HG03565 (cell line): ENCODE measurements around the gene NIPA2.

ENCODE experiments used
- ATAC-seq: cut with Tn5 transposase; IDR thresholded peaks from one replicate; pipeline ENCODE4 v1.9.1; 2021; ENCODE audit warnings: mild to moderate bottlenecking, moderate library complexity; ENCODE audit not compliant: unreplicated experiment

NIPA2 gene

DNA sequence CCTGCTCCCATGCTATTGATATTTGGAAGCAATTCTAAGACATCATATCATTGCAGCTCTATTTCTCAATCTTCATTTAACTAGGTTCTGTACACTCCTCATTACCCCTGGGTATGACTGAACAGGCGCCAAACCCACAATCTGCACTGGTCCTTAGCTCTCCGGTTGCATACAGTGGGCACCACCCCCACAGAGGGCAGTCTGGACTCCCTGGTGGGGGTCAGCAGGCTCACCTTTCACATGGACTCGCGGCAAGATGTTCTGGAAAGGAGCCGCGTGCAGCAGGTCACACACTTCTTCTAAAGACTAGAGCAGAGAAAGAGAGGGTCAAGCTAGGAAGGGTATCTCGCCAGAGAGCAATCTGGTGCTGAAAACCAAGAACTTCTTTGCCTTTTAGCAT, 36.5 kb downstream of the NIPA2 start:
- ATAC-seq: no peak

DNA sequence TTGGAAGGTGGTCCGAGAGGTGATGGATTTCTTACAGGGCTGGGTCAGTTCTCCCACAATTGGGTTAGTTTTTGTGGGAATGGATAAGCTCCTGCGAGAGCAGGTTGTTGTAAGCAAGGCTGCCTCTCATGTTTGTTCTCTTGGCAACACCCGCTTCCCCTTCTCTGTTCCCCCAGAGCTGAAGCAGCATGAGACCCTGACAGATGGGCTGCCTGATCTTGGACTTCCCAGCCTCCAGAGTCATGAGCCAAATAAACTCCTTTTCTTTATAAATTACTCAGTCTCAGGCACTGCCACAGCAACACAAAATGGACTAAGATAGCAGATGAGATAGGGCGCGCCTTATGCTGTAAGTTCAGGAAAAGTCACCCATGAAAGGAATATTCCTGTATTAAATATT, 38.7 kb downstream of the NIPA2 start:
- ATAC-seq: no peak

DNA sequence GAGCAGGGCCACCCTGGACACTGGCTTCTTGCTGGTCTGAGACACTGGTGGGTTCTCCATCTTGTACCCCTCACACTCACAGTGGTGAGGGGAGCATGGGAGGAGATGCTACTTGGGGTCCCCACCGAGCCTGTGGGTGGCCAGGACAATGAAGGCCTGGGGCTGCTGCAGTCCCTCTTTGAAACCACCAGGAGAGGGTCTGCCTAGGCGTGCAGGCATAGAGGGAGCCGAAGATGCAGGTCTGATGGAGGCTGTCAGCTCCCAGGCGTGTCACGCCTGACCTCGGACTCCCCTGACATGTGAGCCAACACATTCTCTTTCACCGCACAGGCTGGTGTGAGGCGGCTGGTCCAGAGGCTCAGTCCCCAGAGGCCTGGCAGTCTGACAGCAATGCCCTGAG, 39.1 kb downstream of the NIPA2 start:
- no peak for ATAC-seq

DNA sequence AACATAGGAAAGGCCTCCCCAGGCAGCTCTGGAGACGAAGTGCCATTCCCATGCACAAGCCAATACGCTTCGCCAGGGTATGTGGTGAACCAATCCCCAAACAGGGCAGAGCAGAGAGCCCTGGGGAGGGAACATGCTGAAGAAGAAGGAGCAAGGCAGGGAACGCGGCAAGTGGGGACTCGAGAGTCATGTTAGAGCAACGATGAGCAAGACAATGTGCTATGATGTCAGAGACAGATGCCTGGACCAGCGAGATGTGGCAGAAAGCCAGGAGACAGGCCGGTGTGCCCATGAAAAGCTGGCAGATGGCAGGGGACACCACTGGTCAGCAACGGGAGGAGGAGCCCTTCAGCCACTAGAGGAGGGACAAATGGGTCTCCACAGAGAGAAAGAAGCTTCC, 39.6 kb downstream of the NIPA2 start:
- no peak for ATAC-seq

DNA sequence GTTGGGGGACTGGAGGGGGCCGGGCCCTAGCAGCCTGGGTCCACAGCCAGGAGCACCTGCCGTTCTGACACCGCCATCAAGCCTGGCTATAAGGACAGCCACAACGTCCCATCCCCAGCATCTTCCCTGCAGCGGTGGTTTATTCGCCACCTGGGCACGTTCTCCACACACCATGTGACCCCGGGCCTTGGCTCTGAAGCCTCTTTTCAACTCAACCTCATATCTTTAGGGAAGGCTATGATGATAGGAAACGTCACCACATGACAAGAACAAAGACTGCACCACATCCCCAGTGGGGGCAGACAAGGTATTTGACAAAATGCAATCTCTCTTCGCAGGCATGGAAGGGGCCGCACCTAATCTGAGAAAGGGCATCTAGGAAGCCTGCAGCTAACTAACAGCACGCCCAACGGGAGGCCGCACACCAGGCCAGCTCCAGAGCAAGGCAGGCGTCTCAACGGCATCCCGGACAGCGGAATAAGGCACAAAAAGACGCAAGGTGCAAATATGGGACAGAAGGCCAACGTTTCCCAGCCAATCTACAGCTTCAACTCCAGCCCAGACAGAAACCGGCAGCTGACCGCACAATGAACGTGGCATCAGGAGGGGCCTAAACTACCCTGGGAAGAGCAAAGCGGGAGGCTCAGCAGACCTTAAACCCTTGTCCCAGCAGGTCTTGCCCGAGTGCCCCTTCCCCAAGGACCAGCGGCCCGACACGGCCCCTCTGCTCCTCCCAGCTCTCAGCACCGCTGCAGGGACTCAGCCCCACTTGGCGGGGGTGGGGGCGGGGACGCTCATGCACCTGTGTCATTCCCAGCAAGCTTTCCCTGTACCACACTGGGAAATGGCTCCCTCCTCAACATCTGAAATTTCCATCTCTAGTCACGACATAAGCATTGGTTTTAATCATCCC, 41.9 kb downstream of the NIPA2 start:
- no peak for ATAC-seq

DNA sequence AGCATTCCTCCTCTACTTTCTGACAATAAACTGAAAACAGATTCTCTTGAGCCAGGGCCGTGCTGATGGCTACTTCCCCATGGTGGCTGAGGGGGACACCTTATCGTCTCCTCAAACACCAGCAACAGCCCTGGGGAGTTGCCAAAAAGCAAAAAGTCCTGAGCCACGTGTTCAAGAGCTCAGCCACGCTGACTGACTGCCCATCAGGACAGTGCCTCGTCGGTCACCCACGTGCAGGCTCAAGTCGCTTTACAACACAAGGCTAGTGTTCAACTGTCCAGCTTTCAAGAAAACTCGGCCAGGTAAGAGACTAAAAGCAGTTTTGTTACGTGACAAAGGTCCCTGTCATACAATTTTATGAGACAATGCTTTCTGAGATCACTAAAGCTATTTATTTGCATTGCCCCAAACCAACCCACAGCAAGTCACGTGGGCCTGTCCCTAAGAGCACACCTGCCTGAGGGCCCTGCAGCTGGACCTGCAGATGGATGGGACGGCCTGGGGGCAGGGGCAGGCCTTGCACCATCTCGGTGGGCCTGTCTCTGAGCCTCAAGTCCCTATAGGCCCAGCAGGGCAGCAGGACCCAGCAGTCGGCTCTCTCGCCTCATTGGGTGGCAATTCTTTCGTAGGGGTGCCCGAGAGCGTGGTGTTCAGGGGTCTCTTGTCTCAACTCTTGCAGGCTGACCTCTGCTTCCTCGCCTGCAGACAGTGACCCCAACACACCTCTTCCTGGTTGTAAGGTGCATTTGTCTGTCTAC, 42.7 kb downstream of the NIPA2 start:
- no peak for ATAC-seq

DNA sequence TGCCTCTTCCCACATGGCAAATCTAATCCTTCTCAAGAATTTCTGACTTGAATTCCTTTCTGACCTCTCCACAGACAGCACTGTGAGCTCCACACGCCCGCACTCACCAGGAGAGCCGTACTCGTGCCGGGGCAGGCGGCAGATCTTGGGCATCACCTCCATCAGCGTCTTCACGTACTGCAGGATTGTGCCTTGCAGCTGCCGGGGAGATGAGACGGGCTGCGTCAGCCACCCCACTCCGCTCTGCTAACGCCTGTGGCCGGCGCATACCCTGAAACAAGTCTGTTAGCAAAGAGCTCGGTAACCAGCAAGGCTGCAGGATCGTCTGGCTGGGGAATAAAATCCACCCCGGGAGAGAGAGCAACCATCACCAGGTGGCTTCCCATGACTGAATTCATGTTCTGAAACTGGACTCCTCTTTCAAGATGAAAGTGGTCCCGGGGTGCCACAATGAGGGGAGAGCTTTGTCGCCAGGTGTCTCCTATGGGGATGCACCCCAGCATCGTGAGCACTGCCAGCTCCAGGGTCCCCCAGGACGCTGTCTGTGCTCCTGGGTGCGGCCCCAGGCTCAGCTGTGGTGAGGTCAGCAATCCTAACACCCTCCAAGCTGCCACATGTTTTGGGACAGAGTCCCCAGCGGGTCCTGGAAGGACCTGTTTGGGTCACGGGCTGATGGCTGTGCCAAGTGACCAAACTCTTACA, 43.4 kb downstream of the NIPA2 start:
- ATAC-seq: no peak

DNA sequence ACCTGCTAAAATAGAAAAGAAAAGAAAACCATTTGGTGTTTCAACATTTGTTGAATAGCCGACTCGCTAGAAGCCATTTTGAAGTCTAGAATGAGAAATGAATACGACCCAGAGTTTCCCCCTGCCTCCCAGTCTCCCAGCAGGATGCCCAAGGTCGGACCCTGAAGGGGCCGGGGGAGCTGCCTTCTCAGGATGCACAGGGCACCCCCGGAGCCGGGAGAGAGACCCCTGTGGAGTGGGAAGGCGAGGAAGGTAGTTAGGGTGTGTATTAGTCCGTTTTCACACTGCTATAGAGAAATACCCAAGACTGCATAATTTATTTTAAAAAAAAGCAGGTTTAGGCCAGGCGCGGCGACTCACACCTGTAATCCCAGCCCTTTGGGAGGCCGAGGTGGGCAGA, 44.7 kb downstream of the NIPA2 start:
- ATAC-seq: no peak

DNA sequence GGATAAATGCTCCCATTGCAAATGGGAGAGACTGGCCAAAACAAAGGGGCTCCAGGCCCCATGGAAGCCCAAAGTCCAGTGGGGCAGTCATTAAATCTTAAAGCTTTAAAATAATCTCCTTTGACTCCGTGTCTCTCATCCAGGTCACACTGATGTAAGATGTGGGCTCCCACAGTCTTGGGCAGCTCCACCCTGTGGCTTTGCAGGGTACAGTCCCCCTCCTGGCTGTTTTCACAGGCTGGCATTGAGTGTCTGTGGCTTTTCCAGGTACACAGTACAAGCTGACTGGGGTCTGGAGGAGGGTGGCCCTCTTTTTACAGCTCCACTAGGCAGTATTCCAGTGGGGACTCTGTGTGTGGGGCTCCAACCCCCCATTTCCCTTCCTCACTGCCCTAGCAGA, 45.9 kb downstream of the NIPA2 start:
- ATAC-seq: no peak

DNA sequence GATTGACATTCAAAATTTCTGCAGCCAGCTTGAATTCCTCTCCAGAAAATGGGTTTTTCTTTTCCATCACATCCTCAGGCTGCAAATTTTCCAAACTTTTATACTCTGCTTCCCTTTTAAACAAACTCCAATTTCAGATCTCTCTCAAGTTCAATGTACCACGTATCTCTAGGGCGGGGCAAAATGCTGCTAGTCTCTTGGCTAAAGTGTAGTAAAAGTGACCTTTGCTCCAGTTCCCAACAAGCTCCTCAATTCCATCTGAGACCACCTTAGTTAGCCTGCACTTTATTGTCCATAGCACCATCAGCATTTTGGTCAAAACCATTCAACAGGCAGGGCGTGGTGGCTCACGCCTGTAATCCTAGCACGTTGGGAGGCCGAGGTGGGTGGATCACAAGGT, 46.7 kb downstream of the NIPA2 start:
- ATAC-seq: no peak

DNA sequence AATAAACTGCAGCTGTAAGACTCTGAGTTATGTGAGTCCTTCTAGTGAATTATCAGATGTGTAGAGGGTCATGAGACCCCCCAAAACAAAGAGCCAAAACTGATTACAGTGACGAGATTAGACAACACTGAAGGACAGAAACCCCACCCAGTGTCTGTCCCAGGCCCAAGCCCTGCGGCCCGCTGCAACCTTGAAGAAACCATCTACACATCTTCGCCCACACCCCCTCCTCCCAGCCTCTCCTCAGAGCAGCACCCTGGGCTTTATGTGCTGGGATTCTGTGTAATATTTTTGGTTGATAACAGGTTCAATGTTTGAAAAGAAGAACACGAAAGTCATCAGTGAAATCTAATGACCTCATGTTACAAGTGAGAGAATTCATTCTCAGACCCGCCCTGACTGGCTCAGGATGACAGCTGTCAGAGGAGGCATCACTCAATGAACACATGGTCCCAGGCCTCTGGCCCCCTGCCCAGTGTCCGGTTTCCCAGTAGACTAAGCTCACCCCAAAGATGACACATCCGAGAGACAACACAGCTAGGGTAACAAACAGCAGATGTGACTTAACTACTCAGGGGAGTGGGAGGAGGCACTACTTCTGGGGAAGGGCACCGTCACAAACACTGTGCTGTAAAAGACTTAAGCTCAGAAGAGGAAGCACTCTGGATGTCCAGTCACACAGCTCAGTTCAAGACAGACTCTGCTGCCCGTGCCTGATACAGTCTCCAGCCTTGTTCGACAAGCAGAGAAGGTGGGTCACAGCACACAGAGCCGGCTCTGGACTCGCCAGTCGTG, 48.9 kb downstream of the NIPA2 start:
- ATAC-seq: no peak

DNA sequence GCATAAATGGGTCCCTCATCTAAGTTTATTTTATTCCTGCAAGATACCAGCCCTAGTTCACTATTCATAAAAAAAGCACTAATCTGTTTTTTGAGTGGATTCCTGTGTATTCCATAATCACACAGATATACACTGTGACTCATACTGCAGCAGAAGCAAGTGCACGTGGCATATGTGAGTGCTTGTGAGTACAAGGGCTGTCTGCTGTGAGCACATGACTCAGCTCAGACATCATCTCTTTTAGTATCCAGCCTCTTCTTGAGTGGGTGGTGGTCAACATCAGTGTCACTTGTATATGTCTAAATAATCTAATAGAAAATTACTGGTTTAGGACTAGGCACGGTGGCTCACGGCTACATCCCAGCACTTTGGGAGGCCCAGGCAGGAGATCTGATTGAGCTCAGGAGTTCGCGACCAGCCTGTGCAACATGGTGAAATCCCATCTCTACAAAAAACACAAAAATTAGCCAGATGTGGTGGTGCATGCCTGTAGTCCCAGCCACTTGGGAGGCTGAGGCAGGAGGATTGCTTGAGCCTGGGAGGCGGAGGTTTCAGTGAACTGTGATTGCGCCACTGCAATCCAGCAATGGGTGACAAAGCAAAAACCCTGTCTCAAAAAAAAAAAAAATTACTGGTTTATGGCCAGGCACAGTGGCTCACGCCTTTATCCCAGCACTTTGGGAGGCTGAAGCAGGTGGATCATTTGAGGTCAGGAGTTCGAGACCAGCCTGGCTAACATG, 49.8 kb downstream of the NIPA2 start:
- no peak for ATAC-seq

DNA sequence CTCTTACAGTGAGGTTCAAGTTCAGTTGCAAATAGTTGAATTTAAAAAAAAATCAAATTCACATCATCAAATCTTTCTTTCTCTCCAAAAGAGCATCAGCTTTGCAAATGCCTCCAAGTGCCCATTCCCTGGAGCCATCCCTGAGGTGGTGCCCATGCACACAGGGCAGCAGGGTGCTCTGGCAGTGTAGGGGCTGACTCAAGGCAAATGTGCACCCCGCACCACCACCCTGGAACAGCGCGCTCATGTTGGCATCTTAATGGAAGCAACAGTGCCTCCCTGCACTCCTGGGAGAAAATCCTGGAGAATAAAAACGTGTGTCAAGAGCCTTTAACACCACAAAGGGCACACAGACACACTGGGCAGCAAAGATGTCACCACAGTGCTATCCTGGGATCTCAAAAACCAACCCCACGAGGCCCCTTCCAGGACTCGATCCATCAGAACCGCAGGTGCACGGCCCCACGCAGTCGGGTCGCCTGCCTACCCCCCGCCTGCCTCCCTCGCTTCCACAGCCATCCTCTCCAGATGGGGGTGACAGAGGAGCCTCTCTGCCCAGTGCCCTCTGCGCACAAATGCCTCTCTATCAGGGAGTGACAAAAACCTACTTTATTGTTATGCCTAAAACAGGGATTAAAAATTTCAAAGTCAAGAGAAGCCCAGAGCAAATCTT, 50.8 kb downstream of the NIPA2 start:
- ATAC-seq: no peak

DNA sequence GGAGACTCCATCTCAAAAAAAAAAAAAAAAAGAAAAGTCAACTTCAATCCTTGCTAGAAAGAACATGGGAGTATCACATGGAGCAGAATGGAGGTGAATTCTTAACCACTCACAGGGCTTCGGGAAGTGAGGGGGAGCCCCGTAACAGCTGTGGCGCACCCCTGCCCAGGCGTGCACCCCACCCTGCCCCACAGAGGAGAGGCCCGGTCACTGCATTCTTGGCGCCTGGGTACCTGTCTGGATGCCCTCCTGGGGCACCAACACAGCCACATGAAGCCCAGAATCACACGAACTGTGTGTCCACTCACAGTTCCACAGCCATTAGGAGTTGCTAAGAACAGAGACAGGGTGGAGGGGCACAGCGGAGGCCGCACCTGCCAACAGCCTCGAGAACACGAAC, 51.8 kb downstream of the NIPA2 start:
- ATAC-seq: no peak

DNA sequence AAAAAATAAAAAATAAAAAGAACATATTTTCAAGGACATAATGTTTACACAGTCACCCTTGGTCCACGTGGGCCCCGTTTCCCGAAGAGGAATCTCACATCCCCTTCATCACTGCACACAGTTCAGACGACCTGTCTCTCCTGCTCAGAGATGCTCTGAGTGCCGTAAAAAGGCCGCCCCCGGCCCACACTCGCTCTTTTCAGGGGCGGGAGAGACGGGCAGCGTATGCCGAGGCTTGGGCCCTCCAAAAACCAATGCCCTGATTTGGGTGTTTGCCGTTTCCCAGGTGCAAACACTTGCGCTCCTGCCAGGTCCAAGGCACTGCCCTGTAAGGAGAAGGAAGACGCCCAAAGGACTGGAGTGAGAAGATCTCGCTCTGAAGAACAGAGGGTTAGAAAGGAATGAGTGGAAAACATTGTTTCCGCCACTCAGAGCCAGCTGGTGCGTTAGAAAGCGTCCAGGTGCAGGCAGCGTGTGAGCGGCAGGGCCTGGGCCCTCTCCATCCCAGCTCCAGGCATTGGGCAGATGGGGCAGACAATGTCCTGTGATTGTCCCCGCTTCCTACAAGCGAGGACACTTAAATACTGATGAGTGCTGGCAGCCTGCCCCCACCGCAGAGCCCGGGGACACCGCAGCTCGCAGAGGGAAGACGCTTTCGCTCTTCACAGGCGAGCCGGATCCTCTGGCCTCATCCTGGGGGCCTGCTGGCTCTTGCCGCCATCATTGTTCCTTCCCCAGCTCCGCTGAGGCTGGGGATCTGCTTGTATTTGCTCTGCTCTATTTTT, 53.2 kb downstream of the NIPA2 start:
- no peak for ATAC-seq

DNA sequence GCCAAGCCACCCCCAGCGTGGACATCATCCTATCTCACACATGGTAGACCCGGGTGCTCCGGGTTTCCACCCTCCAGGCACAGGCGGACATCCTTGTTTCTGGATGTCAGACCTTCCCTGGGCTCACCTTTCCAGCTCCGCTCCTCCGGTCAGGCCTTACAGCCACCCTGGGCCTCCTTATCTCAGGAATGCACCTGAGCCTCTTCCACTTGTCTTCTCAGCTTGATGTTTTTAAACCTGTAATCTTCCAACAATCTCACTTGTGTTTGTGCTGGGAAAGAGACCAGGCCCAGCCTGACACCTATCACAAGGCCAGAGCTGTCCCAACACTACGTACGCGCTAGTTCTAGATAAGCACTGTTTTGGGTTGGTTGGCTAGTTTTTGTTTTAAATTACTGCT, 53.9 kb downstream of the NIPA2 start:
- no peak for ATAC-seq

DNA sequence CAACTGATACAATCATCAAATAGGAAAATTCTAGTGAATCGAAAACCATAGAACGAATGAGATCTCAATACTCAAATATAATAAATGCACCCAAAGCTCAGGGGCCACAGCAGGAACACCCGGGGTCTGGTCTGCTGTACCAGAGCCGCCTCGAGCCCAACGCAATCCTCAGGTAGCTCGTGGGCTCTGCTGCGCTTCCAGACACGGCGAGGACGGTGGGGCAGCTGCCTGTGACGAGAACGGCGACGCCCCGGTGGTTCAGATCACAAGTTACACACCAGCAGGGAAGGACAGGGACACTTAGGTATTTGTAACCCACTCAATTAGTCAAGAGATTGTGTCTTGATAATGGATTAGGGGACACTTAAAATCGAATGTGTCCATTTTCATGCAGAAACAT, 54.6 kb downstream of the NIPA2 start:
- no peak for ATAC-seq

DNA sequence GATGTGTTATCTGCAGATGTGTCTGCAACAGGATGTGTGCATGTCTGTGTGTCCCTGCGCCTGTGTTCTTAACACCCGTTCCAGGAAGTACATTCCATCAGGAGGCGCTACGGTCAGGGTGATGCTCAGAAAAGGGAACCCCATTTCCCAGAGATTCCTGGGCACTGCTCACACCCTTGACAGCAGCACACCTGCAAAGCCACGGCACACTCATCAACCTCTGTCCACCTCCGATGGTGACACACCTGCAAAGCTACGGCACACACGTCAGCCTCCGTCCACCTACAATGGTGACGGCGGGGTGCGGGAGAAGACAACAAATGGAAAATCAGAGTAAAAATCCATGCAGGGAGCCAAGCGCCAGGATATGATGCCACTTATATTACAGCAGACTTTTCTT, 55.4 kb downstream of the NIPA2 start:
- ATAC-seq: no peak
